ENCODE measurements around the gene POPDC2. TPM values are rescaled to one million over a fixed set of nuclear protein-coding genes. Genes with fewer than 3 reads are reported as not detected.

The POPDC2 gene
- polyA plus RNA-seq, 1 of the 3 experiments (the other 2 are of a cell fraction), result 19.9 TPM

- POLR2A ChIA-PET, result no interaction called here
- DNase-seq, result no peak
- Histone ChIP-seq H3K4me3 (ENCODE audit: low read depth in 2 of 2, low read length in 1 of 2) (no peak overlapping the region), H4K20me1 (ENCODE audit: insufficient read depth) (no peaks in the 10 kb centered on the region), H3K9me3 (no peaks in the 10 kb centered on the region), H3K9me2 (no peaks in the 10 kb centered on the region), H3K9ac (no peak overlapping the region), H3K4me2 (no peak overlapping the region), H3K27ac (ENCODE audit: low read depth in 2 of 2, low read length in 1 of 2) (no peak overlapping the region), H3K79me2 (ENCODE audit: insufficient read depth) (no peaks in the 10 kb centered on the region), H3K27me3 (ENCODE audit: insufficient read depth) (no peaks in the 10 kb centered on the region), H3K36me3 (replicated peaks in 1 of 2; ENCODE audit: control insufficient read depth in 1 of 2, insufficient read depth in 2 of 2, low read length in 1 of 2) (no peaks in the 10 kb centered on the region), H3F3A (replicated peaks; ENCODE audit: insufficient read depth) (no peaks in the 10 kb centered on the region), H2AFZ (ENCODE audit: low read depth) (no peak overlapping the region), H3K4me1 (ENCODE audit: control insufficient read depth in 1 of 2, insufficient read depth in 2 of 2, low read depth in 1 of 2, low read length in 1 of 2) (peaks cover 5 to 6% of the 10 kb centered on the region in 2 experiments; a peak in 1 of 4 replicates)
- CTCF ChIA-PET, result no interaction called here
- 91% methylated on average over 9 of the region's 9 CpGs for WGBS (ENCODE audit: low lambda C conversion rate)
- no peak for TF ChIP-seq MAX (IDR thresholded peaks at IDR 0.05; ENCODE audit: low read depth)
- no peak for TF ChIP-seq REST (IDR thresholded peaks at IDR 0.05; ENCODE audit: low read depth, low read length)
- no peak for TF ChIP-seq IRF3 (IDR thresholded peaks at IDR 0.05; ENCODE audit: low read depth, low read length)
- TF ChIP-seq, protein P1, sequence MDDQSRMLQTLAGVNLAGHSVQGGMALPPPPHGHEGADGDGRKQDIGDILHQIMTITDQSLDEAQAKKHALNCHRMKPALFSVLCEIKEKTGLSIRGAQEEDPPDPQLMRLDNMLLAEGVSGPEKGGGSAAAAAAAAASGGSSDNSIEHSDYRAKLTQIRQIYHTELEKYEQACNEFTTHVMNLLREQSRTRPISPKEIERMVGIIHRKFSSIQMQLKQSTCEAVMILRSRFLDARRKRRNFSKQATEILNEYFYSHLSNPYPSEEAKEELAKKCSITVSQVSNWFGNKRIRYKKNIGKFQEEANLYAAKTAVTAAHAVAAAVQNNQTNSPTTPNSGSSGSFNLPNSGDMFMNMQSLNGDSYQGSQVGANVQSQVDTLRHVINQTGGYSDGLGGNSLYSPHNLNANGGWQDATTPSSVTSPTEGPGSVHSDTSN (IDR thresholded peaks at IDR 0.05), result no peak
- no peak for TF ChIP-seq ZBTB33 (IDR thresholded peaks at IDR 0.05; ENCODE audit: borderline replicate concordance, low read depth)
- no peak for TF ChIP-seq ELF1 (IDR thresholded peaks at IDR 0.05)
- TF ChIP-seq RCOR1 (IDR thresholded peaks at IDR 0.05; ENCODE audit: low read length), result no peak
- TF ChIP-seq JUND (IDR thresholded peaks at IDR 0.05), result no peak
- no peak for TF ChIP-seq NFIC (IDR thresholded peaks at IDR 0.05; ENCODE audit: borderline replicate concordance)
- TF ChIP-seq TCF12 (IDR thresholded peaks at IDR 0.05), result no peak
- no peak for TF ChIP-seq FOXJ3 (CRISPR knock-in tag; IDR thresholded peaks at IDR 0.05)
- TF ChIP-seq MXI1 (IDR thresholded peaks at IDR 0.05; ENCODE audit: low read depth, low read length), result no peak
- no peak for TF ChIP-seq EP300 (IDR thresholded peaks at IDR 0.05; ENCODE audit: borderline replicate concordance in 1 of 2, low read depth in 1 of 2, low read length in 1 of 2)
- no peak for TF ChIP-seq EZH2phosphoT487 (IDR thresholded peaks at IDR 0.05; ENCODE audit: borderline replicate concordance, low read depth)
- TF ChIP-seq, protein P2, sequence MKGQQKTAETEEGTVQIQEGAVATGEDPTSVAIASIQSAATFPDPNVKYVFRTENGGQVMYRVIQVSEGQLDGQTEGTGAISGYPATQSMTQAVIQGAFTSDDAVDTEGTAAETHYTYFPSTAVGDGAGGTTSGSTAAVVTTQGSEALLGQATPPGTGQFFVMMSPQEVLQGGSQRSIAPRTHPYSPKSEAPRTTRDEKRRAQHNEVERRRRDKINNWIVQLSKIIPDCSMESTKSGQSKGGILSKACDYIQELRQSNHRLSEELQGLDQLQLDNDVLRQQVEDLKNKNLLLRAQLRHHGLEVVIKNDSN (IDR thresholded peaks at IDR 0.05; ENCODE audit: borderline replicate concordance, low read depth), result no peak
- TF ChIP-seq TEAD4 (IDR thresholded peaks at IDR 0.05; ENCODE audit: borderline replicate concordance, insufficient read depth), result no peak
- no peak for TF ChIP-seq NRF1 (IDR thresholded peaks at IDR 0.05; ENCODE audit: low read depth, low read length)
- TF ChIP-seq SMC3 (IDR thresholded peaks at IDR 0.05; ENCODE audit: low read depth, low read length), result no peak
- no peak for TF ChIP-seq MEF2A (IDR thresholded peaks at IDR 0.05; ENCODE audit: borderline replicate concordance, low read depth)
- TF ChIP-seq FOXM1 (IDR thresholded peaks at IDR 0.05; ENCODE audit: low read depth), result no peak
Measured at GRCh38 chr3:119624002-119624720, 36.2 kb downstream of the POPDC2 start.
